ENCODE measurements around the gene SPTLC2. TPM values are rescaled to one million over a fixed set of nuclear protein-coding genes. Genes with fewer than 3 reads are reported as not detected.

The SPTLC2 gene
- total RNA-seq, 1 donor from 2014 or later = 63.6 TPM

DNA sequence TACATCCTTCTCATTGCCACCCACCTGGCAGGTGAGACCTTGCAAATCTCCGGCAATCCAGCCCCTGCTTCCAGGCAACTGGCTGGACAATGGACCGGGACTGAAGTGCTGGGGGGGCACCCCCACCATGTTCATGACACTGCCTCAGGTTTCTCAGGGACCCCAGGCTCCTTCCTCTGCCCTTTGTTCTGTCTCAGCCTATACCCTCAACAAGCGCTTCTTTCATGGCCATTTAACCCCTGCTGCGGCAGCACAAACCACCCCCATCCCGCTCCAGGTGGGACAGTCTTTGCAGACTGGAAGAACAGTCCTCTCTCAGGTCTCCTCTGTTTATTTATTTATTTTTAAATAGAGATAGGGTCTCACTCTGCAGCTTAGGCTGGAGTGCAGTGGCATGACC is 125.4 kb downstream of the SPTLC2 start:
- Mint-ChIP-seq H3K9me3 (ENCODE audit: unreplicated experiment) (no peaks in the 10 kb centered on the region), H3K27me3 (ENCODE audit: unreplicated experiment) (peaks cover 3% of the 10 kb centered on the region), H3K4me3 (ENCODE audit: unreplicated experiment) (no peak overlapping the region), H3K4me1 (ENCODE audit: unreplicated experiment) (no peaks in the 10 kb centered on the region), H3K36me3 (ENCODE audit: low read depth, unreplicated experiment) (no peaks in the 10 kb centered on the region), H3K27ac (ENCODE audit: unreplicated experiment) (no peak overlapping the region)
- DNase-seq (ENCODE audit: low spot score) = no peak
- TF ChIP-seq, protein P1, sequence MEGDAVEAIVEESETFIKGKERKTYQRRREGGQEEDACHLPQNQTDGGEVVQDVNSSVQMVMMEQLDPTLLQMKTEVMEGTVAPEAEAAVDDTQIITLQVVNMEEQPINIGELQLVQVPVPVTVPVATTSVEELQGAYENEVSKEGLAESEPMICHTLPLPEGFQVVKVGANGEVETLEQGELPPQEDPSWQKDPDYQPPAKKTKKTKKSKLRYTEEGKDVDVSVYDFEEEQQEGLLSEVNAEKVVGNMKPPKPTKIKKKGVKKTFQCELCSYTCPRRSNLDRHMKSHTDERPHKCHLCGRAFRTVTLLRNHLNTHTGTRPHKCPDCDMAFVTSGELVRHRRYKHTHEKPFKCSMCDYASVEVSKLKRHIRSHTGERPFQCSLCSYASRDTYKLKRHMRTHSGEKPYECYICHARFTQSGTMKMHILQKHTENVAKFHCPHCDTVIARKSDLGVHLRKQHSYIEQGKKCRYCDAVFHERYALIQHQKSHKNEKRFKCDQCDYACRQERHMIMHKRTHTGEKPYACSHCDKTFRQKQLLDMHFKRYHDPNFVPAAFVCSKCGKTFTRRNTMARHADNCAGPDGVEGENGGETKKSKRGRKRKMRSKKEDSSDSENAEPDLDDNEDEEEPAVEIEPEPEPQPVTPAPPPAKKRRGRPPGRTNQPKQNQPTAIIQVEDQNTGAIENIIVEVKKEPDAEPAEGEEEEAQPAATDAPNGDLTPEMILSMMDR (IDR thresholded peaks at IDR 0.05; ENCODE audit: unreplicated experiment) = no peak

DNA sequence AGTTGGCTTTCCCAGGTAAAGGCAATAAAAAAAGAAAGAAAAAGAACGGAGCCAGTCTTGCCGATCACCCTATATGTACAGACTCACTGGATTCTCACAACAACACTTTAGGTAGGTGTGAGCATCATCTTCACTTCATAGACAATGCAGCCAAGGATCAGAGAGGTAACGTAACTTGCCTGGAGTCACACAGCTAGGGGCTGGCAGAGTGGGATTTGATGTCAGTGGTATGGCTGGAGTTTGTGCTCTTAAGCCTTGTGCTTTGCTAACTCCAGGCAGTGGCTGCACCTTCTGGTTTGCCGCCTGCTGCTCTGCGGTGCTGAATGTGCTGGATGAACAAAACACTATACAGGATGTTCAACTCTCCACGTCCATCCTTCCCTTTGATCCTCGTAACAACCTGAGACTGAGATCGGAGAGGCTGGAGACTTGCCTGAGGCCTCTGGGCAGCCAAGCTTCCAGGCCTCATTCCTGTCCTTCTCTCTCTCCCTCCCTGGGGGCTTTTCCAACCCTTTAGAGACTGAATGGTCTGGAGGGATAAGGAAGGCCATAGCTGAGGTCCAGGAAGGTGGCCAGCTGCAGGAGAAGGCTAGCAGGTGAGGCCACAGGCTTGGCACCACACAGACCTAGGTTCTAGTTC is 126.0 kb downstream of the SPTLC2 start:
- no peak for DNase-seq (ENCODE audit: low spot score)
- H3K4me3 Mint-ChIP-seq (ENCODE audit: unreplicated experiment) = no peak overlapping the region
- TF ChIP-seq, protein P1 (IDR thresholded peaks at IDR 0.05; ENCODE audit: unreplicated experiment) = no peak
- H3K9me3 Mint-ChIP-seq (ENCODE audit: unreplicated experiment) = no peaks in the 10 kb centered on the region
- H3K27ac Mint-ChIP-seq (ENCODE audit: unreplicated experiment) = no peak overlapping the region
- H3K4me1 Mint-ChIP-seq (ENCODE audit: unreplicated experiment) = no peaks in the 10 kb centered on the region
- peaks cover 3% of the 10 kb centered on the region for H3K27me3 Mint-ChIP-seq (ENCODE audit: unreplicated experiment)
- no peaks in the 10 kb centered on the region for H3K36me3 Mint-ChIP-seq (ENCODE audit: low read depth, unreplicated experiment)

DNA sequence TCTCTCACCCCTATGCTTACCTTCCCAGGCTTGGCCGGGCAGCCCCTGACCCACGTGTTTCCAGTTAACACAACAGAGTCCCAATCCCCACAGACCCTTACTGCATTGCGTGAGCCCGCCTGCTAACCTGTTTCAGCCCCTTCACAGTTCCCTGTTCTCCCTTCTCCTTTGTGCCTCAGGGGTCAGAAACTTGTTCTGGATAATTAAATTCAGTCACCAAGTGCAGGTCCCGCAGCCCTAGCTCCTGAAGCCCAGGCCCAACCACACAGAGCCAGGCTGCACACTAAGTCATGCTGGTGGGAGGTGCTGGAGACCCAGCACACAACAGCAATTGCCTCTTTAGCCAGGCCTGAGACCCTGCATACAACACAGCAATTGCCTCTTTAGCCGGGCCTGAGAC is 127.4 kb downstream of the SPTLC2 start:
- Mint-ChIP-seq H3K27ac (ENCODE audit: unreplicated experiment) (no peak overlapping the region), H3K4me1 (ENCODE audit: unreplicated experiment) (no peaks in the 10 kb centered on the region), H3K36me3 (ENCODE audit: low read depth, unreplicated experiment) (no peaks in the 10 kb centered on the region), H3K4me3 (ENCODE audit: unreplicated experiment) (no peak overlapping the region), H3K27me3 (ENCODE audit: unreplicated experiment) (peaks cover 3% of the 10 kb centered on the region), H3K9me3 (ENCODE audit: unreplicated experiment) (no peaks in the 10 kb centered on the region)
- TF ChIP-seq, protein P1 (IDR thresholded peaks at IDR 0.05; ENCODE audit: unreplicated experiment) = no peak
- DNase-seq (ENCODE audit: low spot score) = no peak

DNA sequence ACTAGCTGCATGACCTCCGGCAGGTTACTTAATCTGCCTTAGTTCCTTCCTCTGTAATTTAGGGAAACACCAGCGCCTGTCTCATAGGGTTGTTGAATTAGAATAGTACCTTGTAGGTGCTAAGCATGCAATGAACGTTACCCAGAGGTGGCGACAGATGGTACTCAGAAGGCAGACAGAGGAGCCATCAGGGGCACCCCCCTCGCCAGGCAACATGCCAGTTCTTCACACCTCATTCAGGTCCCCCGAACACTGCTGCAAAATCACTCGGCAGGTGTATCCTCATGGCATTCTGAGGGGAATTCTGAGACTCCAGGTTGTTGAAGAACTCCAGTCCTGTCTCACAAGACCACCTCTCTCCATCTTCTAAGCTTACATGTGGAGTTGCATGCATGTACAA is 127.9 kb downstream of the SPTLC2 start:
- Mint-ChIP-seq H3K27ac (ENCODE audit: unreplicated experiment) (no peak overlapping the region), H3K36me3 (ENCODE audit: low read depth, unreplicated experiment) (no peaks in the 10 kb centered on the region), H3K4me3 (ENCODE audit: unreplicated experiment) (no peak overlapping the region), H3K4me1 (ENCODE audit: unreplicated experiment) (no peaks in the 10 kb centered on the region), H3K27me3 (ENCODE audit: unreplicated experiment) (peaks cover 3% of the 10 kb centered on the region), H3K9me3 (ENCODE audit: unreplicated experiment) (no peaks in the 10 kb centered on the region)
- DNase-seq (ENCODE audit: low spot score) = no peak
- TF ChIP-seq, protein P1 (IDR thresholded peaks at IDR 0.05; ENCODE audit: unreplicated experiment) = no peak

DNA sequence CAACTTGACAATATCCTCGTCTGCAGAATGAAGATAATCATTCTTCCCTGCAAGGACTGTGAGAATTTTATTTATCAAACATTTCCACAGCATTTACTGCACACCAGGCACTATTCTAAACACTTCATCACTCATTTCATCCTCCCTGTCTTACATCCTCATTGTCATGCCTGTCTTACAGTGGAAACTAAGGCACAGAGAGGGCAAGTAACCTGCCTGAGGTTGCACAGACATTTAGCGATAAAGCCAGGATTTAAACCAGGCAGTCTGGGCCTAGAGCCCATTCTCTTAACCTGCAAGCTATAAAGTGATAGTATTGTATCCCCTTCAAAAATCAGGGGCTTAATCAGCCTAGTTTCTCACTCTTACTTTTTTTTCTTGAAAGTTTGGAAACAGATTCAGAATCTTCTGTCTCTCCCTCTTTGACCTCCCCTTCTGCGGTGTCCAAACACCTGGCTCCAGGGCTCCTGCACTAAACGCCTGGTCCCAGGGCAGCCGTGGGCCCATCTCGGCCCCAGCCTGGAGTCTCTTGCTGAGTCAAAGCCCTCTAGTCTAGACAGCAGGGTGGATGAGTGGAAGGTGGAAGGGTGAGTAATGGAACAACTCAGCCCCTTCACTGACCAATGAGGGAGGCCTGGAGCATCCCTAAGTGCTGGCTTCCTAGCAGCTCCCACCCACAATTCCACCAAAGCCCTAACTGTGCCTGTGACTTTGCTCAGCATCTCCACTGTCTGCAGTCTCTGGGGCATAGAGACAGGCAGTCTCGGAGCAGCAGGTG is 130.3 kb downstream of the SPTLC2 start:
- DNase-seq (ENCODE audit: low spot score) = no peak
- TF ChIP-seq, protein P1 (IDR thresholded peaks at IDR 0.05; ENCODE audit: unreplicated experiment) = no peak
- H3K27ac Mint-ChIP-seq (ENCODE audit: unreplicated experiment) = no peak overlapping the region
- peaks cover 5% of the 10 kb centered on the region for H3K27me3 Mint-ChIP-seq (ENCODE audit: unreplicated experiment)
- H3K4me3 Mint-ChIP-seq (ENCODE audit: unreplicated experiment) = no peak overlapping the region
- H3K4me1 Mint-ChIP-seq (ENCODE audit: unreplicated experiment) = no peaks in the 10 kb centered on the region
- no peaks in the 10 kb centered on the region for H3K9me3 Mint-ChIP-seq (ENCODE audit: unreplicated experiment)
- no peaks in the 10 kb centered on the region for H3K36me3 Mint-ChIP-seq (ENCODE audit: low read depth, unreplicated experiment)
